ENCODE data around the gene NOC2L. TPM values are rescaled to one million over a fixed set of nuclear protein-coding genes. Genes with fewer than 3 reads are reported as not detected.

NOC2L gene
- total RNA-seq, 2 experiments from 2014 or later, result 50.2 to 52.0 TPM

DNA sequence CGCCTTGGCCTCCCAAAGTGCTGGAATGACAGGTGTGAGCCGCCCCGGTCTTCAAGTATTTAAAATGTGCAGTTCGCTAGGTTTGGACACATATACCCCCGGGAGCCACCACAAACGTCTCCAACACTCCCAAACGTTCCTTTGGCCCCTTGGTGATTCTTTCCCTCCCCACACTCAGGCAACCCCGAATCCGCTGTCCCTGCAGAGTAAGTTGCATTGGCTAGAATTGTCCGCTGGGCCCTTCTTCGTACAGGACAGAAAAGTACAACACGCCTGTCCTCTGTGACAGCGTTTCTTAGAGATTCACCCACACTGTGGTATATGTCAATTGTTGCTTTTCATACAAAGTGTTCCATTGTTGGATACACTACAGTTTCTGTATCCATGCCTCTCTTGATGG, 26.1 kb upstream of the NOC2L start:
- H3K4me3 ChIP-seq (ENCODE audit: low read length), result no peak overlapping the region
- no peaks in the 10 kb centered on the region for H3K36me3 ChIP-seq (ENCODE audit: insufficient read depth, low read length)
- no peaks in the 10 kb centered on the region for H3K36me3 Mint-ChIP-seq (ENCODE audit: low read depth)
- no peak overlapping the region for H3K27ac Mint-ChIP-seq
- H3K4me3 Mint-ChIP-seq, result no peak overlapping the region
- ATAC-seq (ENCODE audit: poor library complexity) (no peak), DNase-seq (peak in 1 of 14 experiments; percentile 8)
- H3K27me3 ChIP-seq (ENCODE audit: control insufficient read depth in 1 of 2, insufficient read depth in 2 of 2, low read length in 2 of 2), result peaks cover 0 to 14% of the 10 kb centered on the region in 2 experiments
- no peaks in the 10 kb centered on the region for H3K4me1 Mint-ChIP-seq (ENCODE audit: low read depth)
- peaks cover 19% of the 10 kb centered on the region for H3K27me3 Mint-ChIP-seq
- TF ChIP-seq, protein P1, sequence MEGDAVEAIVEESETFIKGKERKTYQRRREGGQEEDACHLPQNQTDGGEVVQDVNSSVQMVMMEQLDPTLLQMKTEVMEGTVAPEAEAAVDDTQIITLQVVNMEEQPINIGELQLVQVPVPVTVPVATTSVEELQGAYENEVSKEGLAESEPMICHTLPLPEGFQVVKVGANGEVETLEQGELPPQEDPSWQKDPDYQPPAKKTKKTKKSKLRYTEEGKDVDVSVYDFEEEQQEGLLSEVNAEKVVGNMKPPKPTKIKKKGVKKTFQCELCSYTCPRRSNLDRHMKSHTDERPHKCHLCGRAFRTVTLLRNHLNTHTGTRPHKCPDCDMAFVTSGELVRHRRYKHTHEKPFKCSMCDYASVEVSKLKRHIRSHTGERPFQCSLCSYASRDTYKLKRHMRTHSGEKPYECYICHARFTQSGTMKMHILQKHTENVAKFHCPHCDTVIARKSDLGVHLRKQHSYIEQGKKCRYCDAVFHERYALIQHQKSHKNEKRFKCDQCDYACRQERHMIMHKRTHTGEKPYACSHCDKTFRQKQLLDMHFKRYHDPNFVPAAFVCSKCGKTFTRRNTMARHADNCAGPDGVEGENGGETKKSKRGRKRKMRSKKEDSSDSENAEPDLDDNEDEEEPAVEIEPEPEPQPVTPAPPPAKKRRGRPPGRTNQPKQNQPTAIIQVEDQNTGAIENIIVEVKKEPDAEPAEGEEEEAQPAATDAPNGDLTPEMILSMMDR (IDR thresholded peaks at IDR 0.05), result no peak
- intact Hi-C loops (cut with DNase I, micrococcal nuclease), result no loop called here
- H3K4me1 ChIP-seq (ENCODE audit: insufficient read depth, low read length), result peaks cover 3% of the 10 kb centered on the region
- ChIA-PET CTCF (interaction anchor here (0.9 to 1.3 kb wide), 3 partner anchors 16 to 306 kb away, joined by 3 to 14 read pairs (median 4); no protein-coding TSS in a partner anchor), POLR2A (no interaction called here)
- no peaks in the 10 kb centered on the region for H3K9me3 ChIP-seq (ENCODE audit: control insufficient read depth in 1 of 2, insufficient read depth in 1 of 2, low read length in 2 of 2)
- no peak overlapping the region for H3K27ac ChIP-seq (ENCODE audit: low read depth in 1 of 2, low read length in 2 of 2)
- no peaks in the 10 kb centered on the region for H3K9me3 Mint-ChIP-seq

DNA sequence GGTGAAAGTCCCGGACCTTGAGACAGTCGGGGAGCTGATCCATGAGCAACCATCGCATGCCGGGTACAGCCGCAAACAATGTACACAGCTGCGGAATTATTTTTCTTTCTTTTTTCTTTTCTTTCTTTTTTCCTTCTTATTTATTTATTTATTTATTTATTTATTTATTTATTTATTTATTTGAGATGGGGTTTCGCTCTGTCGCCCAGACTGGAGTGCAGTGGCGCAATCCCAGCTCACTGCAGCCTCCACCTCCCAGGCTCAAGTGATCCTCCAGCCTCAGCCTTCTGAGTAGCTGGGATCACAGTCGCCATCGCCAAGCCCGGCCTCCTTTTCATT, 25.4 kb upstream of the NOC2L start:
- Histone ChIP-seq H3K4me1 (ENCODE audit: insufficient read depth, low read length) (peaks cover 3% of the 10 kb centered on the region), H3K36me3 (ENCODE audit: insufficient read depth, low read length) (no peaks in the 10 kb centered on the region), H3K9me3 (ENCODE audit: control insufficient read depth in 1 of 2, insufficient read depth in 1 of 2, low read length in 2 of 2) (no peaks in the 10 kb centered on the region), H3K4me3 (ENCODE audit: low read length) (no peak overlapping the region), H3K27me3 (ENCODE audit: control insufficient read depth in 1 of 2, insufficient read depth in 2 of 2, low read length in 2 of 2) (peaks cover 0 to 14% of the 10 kb centered on the region in 2 experiments), H3K27ac (ENCODE audit: low read depth in 1 of 2, low read length in 2 of 2) (no peak overlapping the region)
- CTCF ChIA-PET, result interaction anchor here (0.7 to 2.1 kb wide), 11 partner anchors 8 to 307 kb away, joined by 3 to 14 read pairs (median 4); partner anchors contain the start of genes ISG15 and NOC2L
- no peak for DNase-seq
- ATAC-seq (ENCODE audit: poor library complexity), result no peak
- intact Hi-C loops (cut with DNase I, micrococcal nuclease), result loop anchor here (1.0 to 5.0 kb wide), 3 partner anchors 79 to 308 kb away; no protein-coding TSS in a partner anchor
- TF ChIP-seq, protein P1 (IDR thresholded peaks at IDR 0.05), result peak; percentile 52
- Mint-ChIP-seq H3K9me3 (no peaks in the 10 kb centered on the region), H3K27me3 (peaks cover 19% of the 10 kb centered on the region), H3K36me3 (ENCODE audit: low read depth) (no peaks in the 10 kb centered on the region), H3K4me1 (ENCODE audit: low read depth) (no peaks in the 10 kb centered on the region), H3K27ac (no peak overlapping the region), H3K4me3 (no peak overlapping the region)
- POLR2A ChIA-PET, result interaction anchor here (0.6 kb wide), 1 partner anchor 56 kb away, joined by 3 read pairs; no protein-coding TSS in a partner anchor

DNA sequence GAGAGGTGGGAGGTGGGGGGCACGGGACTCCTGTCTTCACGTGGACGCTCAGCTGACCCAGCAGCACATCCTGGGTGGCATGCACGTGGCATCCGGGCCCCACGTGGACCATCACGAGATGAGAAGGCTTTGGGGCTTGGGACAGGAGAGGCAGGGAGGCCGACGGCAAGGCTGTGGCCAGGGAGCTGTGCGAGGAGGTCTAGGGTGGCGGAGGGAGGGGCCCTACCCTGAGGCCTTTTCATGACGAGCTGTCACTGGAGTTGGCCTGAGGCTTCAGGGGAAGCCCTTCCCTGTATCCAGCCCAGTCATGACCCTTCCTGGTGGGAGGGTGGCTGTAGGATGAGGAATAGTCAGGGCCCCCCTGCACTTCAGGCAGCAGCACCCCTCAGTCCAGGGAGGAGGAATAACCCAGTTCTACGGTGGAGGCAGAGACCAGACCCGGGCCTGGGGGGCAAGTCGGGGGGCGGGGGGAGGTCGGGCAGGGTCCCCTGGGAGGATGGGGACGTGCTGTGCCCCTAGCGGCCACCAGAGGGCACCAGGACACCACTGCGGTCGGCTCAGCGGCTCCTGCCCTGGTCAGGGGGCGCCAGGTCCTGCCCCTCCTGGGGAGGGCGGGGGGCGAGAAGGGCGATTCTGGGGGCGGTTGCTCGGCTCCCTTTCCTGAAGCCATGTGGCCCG, 24.9 kb upstream of the NOC2L start:
- H3K4me1 Mint-ChIP-seq (ENCODE audit: low read depth), result no peaks in the 10 kb centered on the region
- H3K27ac Mint-ChIP-seq, result no peak overlapping the region
- Histone ChIP-seq H3K4me3 (ENCODE audit: low read length) (no peak overlapping the region), H3K27ac (ENCODE audit: low read depth in 1 of 2, low read length in 2 of 2) (no peak overlapping the region), H3K36me3 (ENCODE audit: insufficient read depth, low read length) (no peaks in the 10 kb centered on the region), H3K9me3 (ENCODE audit: control insufficient read depth in 1 of 2, insufficient read depth in 1 of 2, low read length in 2 of 2) (no peaks in the 10 kb centered on the region), H3K4me1 (ENCODE audit: insufficient read depth, low read length) (peaks cover 3% of the 10 kb centered on the region), H3K27me3 (ENCODE audit: control insufficient read depth in 1 of 2, insufficient read depth in 2 of 2, low read length in 2 of 2) (peaks cover 0 to 14% of the 10 kb centered on the region in 2 experiments)
- CTCF ChIA-PET, result interaction anchor here (0.7 to 2.1 kb wide), 11 partner anchors 8 to 308 kb away, joined by 3 to 14 read pairs (median 4); partner anchors contain the start of genes ISG15 and NOC2L
- DNase-seq (peak; percentile 43 to 79 (median 56)), ATAC-seq (ENCODE audit: poor library complexity) (peak; percentile 84)
- TF ChIP-seq, protein P1 (IDR thresholded peaks at IDR 0.05), result peak; percentile 93
- peaks cover 19% of the 10 kb centered on the region for H3K27me3 Mint-ChIP-seq
- no peaks in the 10 kb centered on the region for H3K36me3 Mint-ChIP-seq (ENCODE audit: low read depth)
- H3K9me3 Mint-ChIP-seq, result no peaks in the 10 kb centered on the region
- H3K4me3 Mint-ChIP-seq, result no peak overlapping the region
- intact Hi-C loops (cut with DNase I, micrococcal nuclease), result loop anchor here (1.0 to 5.0 kb wide), 3 partner anchors 79 to 308 kb away; no protein-coding TSS in a partner anchor
- POLR2A ChIA-PET, result interaction anchor here (0.6 kb wide), 1 partner anchor 57 kb away, joined by 3 read pairs; no protein-coding TSS in a partner anchor
